Keratinocyte (primary cell): Measurements from ENCODE around the gene RCSD1. TPM values are rescaled to one million over a fixed set of nuclear protein-coding genes. Genes with fewer than 3 reads are reported as not detected.

Source experiments
- DNase-seq: peaks from one replicate; pipeline ENCODE4 v3.0.0-alpha.2; 2011; ENCODE audit warnings: low read depth, missing footprints, low spot score
- FAIRE-seq: peaks from 2 replicates; lab custom pipeline; 2011; peaks lifted over from hg19 to GRCh38; lab: Jason Lieb, UNC
- H2AFZ ChIP-seq: 2 replicates; pipeline ENCODE4 v1.6.0; 2012; ENCODE audit warnings: low read length, control low read depth, inconsistent platforms; ENCODE audit not compliant: control insufficient read depth
- H3K27ac ChIP-seq: 2 replicates; pipeline ENCODE4 v1.5.1; 2011; ENCODE audit warnings: low read length; ENCODE audit not compliant: control insufficient read depth, insufficient read depth
- H3K27me3 ChIP-seq: 3 replicates; pipeline ENCODE4 v1.6.0; 2011; ENCODE audit warnings: low read length; ENCODE audit not compliant: control insufficient read depth, insufficient read depth; ENCODE audit errors: extremely low read depth
- H3K36me3 ChIP-seq, 2 experiments: 2 replicates in 1 of 2; 3 replicates in 1 of 2; pipeline ENCODE4 v1.5.1; 2011; ENCODE audit warnings: low read length in 2 of 2, mild to moderate bottlenecking in 1 of 2; ENCODE audit not compliant: control insufficient read depth in 2 of 2, insufficient read depth in 2 of 2; ENCODE audit errors: extremely low read depth in 1 of 2
- H3K4me1 ChIP-seq: 3 replicates; pipeline ENCODE4 v1.5.1; 2011; ENCODE audit warnings: low read length; ENCODE audit not compliant: control insufficient read depth, insufficient read depth; ENCODE audit errors: extremely low read depth
- H3K4me2 ChIP-seq: 3 replicates; pipeline ENCODE4 v1.6.0; 2011; ENCODE audit warnings: low read depth, low read length; ENCODE audit not compliant: control insufficient read depth, insufficient read depth; ENCODE audit errors: extremely low read depth
- H3K4me3 ChIP-seq, 3 experiments: fragments of 200-600 bp in 1 of 3; sonication (generic) in 1 of 3; 2 replicates in 2 of 3; 3 replicates in 1 of 3; pipeline ENCODE4 v1.5.1; 2011 to 2016; ENCODE audit warnings: low read length in 3 of 3, mild to moderate bottlenecking in 3 of 3, control low read depth in 2 of 3, inconsistent platforms in 1 of 3, low read depth in 1 of 3, mixed read lengths in 1 of 3, mixed run types in 1 of 3, moderate library complexity in 1 of 3; ENCODE audit not compliant: control insufficient read depth in 2 of 3, insufficient read depth in 2 of 3; ENCODE audit errors: extremely low read depth in 1 of 3
- H3K79me2 ChIP-seq: 2 replicates; pipeline ENCODE4 v1.6.0; 2012; ENCODE audit warnings: low read length; ENCODE audit not compliant: control insufficient read depth, insufficient read depth
- H3K9ac ChIP-seq: 3 replicates; pipeline ENCODE4 v1.6.0; 2011; ENCODE audit warnings: low read length; ENCODE audit not compliant: control insufficient read depth, insufficient read depth; ENCODE audit errors: extremely low read depth
- H3K9me1 ChIP-seq: 3 replicates; pipeline ENCODE4 v1.6.0; 2011; ENCODE audit warnings: low read length; ENCODE audit not compliant: control insufficient read depth, insufficient read depth; ENCODE audit errors: extremely low read depth
- H3K9me3 ChIP-seq: 2 replicates; pipeline ENCODE4 v1.5.1; 2012; ENCODE audit warnings: low read depth, low read length; ENCODE audit not compliant: control insufficient read depth
- H4K20me1 ChIP-seq: 3 replicates; pipeline ENCODE4 v1.6.0; 2011; ENCODE audit warnings: low read length; ENCODE audit not compliant: control insufficient read depth, insufficient read depth; ENCODE audit errors: extremely low read depth
- EZH2 ChIP-seq: IDR thresholded peaks from one replicate; pipeline ENCODE4 v1.6.1; 2012; ENCODE audit warnings: inconsistent platforms, mild to moderate bottlenecking, low read length, moderate library complexity
- dilution Hi-C: fragments of 300-500 bp; cut with MboI; formaldehyde crosslinking; loops from one replicate; pipeline ENCODE4 v1.7.0; 2020; ENCODE audit warnings: low sequenced_read_pairs; ENCODE audit not compliant: extremely low pct_ligation_motif_present
- polyA plus RNA-seq, 5 experiments: library from polyadenylated mRNA; depleted of rRNA in 3 of 5; stranded (reverse) in 3 of 5; stranded (forward) in 1 of 5; unstranded in 1 of 5; fragments of >200 nt; gene quantifications; 1 replicate in 1 of 5; 2 replicates in 3 of 5; 3 replicates in 1 of 5; pipeline versions ENCODE4 v1.2.1 to v1.2.3, GENCODE V29; 2011 to 2012; ENCODE audit warnings: missing spikeins in 2 of 5, low read depth in 1 of 5, low replicate concordance in 1 of 5
- TF ChIP-seq, protein P1 (sequence below), 3 experiments: IDR thresholded peaks in 1 of 3; conservative IDR thresholded peaks in 1 of 3; optimal IDR thresholded peaks in 1 of 3; 2 replicates in 2 of 3; 3 replicates in 1 of 3; pipeline versions ENCODE3 to v1.5.1; 2011; ENCODE audit warnings: low read length in 3 of 3, mild to moderate bottlenecking in 3 of 3, moderate library complexity in 2 of 3, control low read depth in 1 of 3, inconsistent platforms in 1 of 3; ENCODE audit not compliant: insufficient read depth in 2 of 3; ENCODE audit errors: extremely low read depth in 1 of 3

Gene RCSD1
- polyA plus RNA-seq, 1 donor (not counting 4 experiments of a cell fraction or from before 2014, with no cell fraction given): 0.03 TPM

DNA sequence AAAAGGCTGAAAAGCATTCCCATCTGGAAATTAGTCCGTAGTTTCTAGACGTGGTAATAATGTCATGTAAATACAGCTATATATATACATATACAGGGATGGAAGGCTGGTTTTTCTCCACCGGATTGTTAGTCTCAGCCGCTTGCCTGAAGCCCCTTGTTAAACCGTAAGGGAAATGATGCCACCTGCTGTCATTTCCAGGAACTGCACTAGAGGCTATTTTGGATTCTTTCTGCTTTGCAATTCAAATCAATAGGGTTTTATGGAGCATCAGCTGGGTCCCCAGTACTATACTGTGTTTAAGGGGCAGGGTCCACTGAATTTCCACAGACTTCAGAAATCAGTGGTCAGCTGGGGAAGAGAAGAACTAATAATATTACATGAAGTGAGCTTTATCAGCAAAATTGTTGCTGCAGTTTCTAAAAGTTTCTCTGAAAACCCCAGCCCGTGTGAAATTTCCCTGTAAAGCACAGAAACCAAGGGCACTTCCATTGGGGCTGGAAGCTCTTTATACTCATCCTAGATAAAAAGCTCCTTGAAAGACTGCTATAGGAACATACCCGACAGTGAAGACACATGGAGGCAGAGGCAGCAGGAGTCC lies 58.0 kb downstream of the RCSD1 start:
- no peaks in the 10 kb centered on the region for H3K9me1 ChIP-seq
- no peak overlapping the region for H3K4me3 ChIP-seq
- no peaks in the 10 kb centered on the region for H3K9me3 ChIP-seq
- dilution Hi-C loops: no loop called here
- H3K27ac ChIP-seq: no peak overlapping the region
- no peaks in the 10 kb centered on the region for H3K36me3 ChIP-seq
- H3K4me2 ChIP-seq: no peak overlapping the region
- no peak for TF ChIP-seq EZH2
- TF ChIP-seq, protein P1, sequence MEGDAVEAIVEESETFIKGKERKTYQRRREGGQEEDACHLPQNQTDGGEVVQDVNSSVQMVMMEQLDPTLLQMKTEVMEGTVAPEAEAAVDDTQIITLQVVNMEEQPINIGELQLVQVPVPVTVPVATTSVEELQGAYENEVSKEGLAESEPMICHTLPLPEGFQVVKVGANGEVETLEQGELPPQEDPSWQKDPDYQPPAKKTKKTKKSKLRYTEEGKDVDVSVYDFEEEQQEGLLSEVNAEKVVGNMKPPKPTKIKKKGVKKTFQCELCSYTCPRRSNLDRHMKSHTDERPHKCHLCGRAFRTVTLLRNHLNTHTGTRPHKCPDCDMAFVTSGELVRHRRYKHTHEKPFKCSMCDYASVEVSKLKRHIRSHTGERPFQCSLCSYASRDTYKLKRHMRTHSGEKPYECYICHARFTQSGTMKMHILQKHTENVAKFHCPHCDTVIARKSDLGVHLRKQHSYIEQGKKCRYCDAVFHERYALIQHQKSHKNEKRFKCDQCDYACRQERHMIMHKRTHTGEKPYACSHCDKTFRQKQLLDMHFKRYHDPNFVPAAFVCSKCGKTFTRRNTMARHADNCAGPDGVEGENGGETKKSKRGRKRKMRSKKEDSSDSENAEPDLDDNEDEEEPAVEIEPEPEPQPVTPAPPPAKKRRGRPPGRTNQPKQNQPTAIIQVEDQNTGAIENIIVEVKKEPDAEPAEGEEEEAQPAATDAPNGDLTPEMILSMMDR (optimal IDR thresholded peaks at IDR 0.05 in 1 of 3, IDR thresholded peaks at IDR 0.05 in 1 of 3, conservative IDR thresholded peaks at IDR 0.05 in 1 of 3; ENCODE audit: extremely low read depth in 1 of 3, insufficient read depth in 2 of 3, low read length in 3 of 3): peak; percentile 74 to 88 (median 80)
- no peaks in the 10 kb centered on the region for H4K20me1 ChIP-seq
- no peaks in the 10 kb centered on the region for H3K27me3 ChIP-seq
- no peak overlapping the region for H2AFZ ChIP-seq
- peaks cover 2% of the 10 kb centered on the region for H3K4me1 ChIP-seq
- FAIRE-seq (no peak), DNase-seq (peak; percentile 41)
- no peak overlapping the region for H3K9ac ChIP-seq
- no peaks in the 10 kb centered on the region for H3K79me2 ChIP-seq

DNA sequence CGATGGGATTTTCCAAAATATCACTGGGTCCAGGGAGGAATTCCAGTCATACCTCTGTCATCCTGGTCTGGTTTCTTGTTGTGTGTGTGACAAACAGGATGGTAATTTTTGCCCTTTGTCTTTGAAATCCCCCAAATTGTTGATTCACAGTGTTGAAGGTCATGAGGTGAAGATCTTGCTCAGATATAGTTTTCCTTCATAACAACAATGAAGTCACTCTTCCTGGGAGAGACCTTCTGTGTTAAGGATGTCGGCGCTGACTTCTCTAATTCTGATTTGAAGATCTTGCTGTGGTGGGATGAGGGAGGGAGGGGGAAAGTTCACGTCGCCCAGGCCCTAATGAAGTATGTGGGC lies 59.5 kb downstream of the RCSD1 start:
- Histone ChIP-seq H3K27me3 (no peaks in the 10 kb centered on the region), H3K36me3 (no peaks in the 10 kb centered on the region), H3K79me2 (no peaks in the 10 kb centered on the region), H3K4me2 (no peak overlapping the region), H4K20me1 (no peaks in the 10 kb centered on the region), H3K4me3 (no peak overlapping the region), H3K9me1 (peaks cover 2% of the 10 kb centered on the region), H2AFZ (no peak overlapping the region), H3K9ac (no peak overlapping the region), H3K4me1 (no peaks in the 10 kb centered on the region), H3K9me3 (no peaks in the 10 kb centered on the region), H3K27ac (no peak overlapping the region)
- FAIRE-seq (no peak), DNase-seq (no peak)
- TF ChIP-seq, protein P1 (optimal IDR thresholded peaks at IDR 0.05 in 1 of 3, IDR thresholded peaks at IDR 0.05 in 1 of 3, conservative IDR thresholded peaks at IDR 0.05 in 1 of 3; ENCODE audit: extremely low read depth in 1 of 3, insufficient read depth in 2 of 3, low read length in 3 of 3): no peak
- no peak for TF ChIP-seq EZH2
- dilution Hi-C loops: no loop called here
